GM12878 (cell line): ENCODE results near the gene KRTAP10-5. TPM values are rescaled to one million over a fixed set of nuclear protein-coding genes. Genes with fewer than 3 reads are reported as not detected.

Source experiments
- ATAC-seq: fragments of 200-7000 bp; cut with Tn5 transposase; 3 replicates; pipeline ENCODE4 v1.9.1; 2020; ENCODE audit warnings: mild to moderate bottlenecking, moderate library complexity
- BruUV-seq: library from RNA; stranded (reverse); fragments of 400-500 nt; replicated peaks from 2 replicates; lab custom pipeline; 2021; lab: Mats Ljungman, UMichigan
- CTCF ChIA-PET: fragments of 300-600 bp; sonication (Branson Sonifier 250); formaldehyde crosslinking; extraction: SDS; loops from one replicate; lab custom pipeline; 2021; ENCODE audit warnings: inconsistent platforms; lab: Yijun Ruan, JAX
- POLR2A ChIA-PET: fragments of 350-600 bp; formaldehyde crosslinking; extraction: SDS; loops from one replicate; lab custom pipeline; 2021; ENCODE audit warnings: inconsistent platforms; lab: Charles Lee
- RAD21 ChIA-PET: fragments of 300-600 bp; sonication (Branson Sonifier 250); formaldehyde crosslinking; loops from one replicate; lab custom pipeline; 2023; ENCODE audit warnings: antibody characterized with exemption; ENCODE audit not compliant: unreplicated experiment; lab: Charles Lee
- SMC1A ChIA-PET: fragments of 300-600 bp; sonication (Branson Sonifier 250); formaldehyde crosslinking; loops from one replicate; lab custom pipeline; 2023; ENCODE audit not compliant: unreplicated experiment, uncharacterized antibody; lab: Charles Lee
- DNase-seq: peaks from one replicate; pipeline ENCODE4 v3.0.0-alpha.2; 2011; ENCODE audit warnings: low read depth, low spot score
- FAIRE-seq: peaks from 3 replicates; lab custom pipeline; 2011; peaks lifted over from hg19 to GRCh38; lab: Jason Lieb, UNC
- H2AFZ ChIP-seq: 2 replicates; pipeline ENCODE4 v1.6.0; 2011; ENCODE audit warnings: low read depth, low read length, control low read depth; ENCODE audit not compliant: control insufficient read depth
- H3K27ac ChIP-seq: 2 replicates; pipeline ENCODE4 v1.5.1; 2011; ENCODE audit warnings: control low read depth; ENCODE audit not compliant: control insufficient read depth, insufficient read depth
- H3K27me3 ChIP-seq, 2 experiments: replicated peaks in 1 of 2; 2 replicates each; pipeline versions ENCODE4 v1.6.0 to v1.6.1; 2011; ENCODE audit warnings: low read length in 1 of 2; ENCODE audit not compliant: control insufficient read depth in 2 of 2, insufficient read depth in 2 of 2
- H3K36me3 ChIP-seq, 2 experiments: 2 replicates each; pipeline ENCODE4 v1.5.1; 2011; ENCODE audit warnings: low read length in 1 of 2; ENCODE audit not compliant: control insufficient read depth in 2 of 2, insufficient read depth in 2 of 2
- H3K4me1 ChIP-seq: 2 replicates; pipeline ENCODE4 v1.6.1; 2011; ENCODE audit warnings: mild to moderate bottlenecking, low read length, moderate library complexity, mixed read lengths; ENCODE audit not compliant: control insufficient read depth, insufficient read depth
- H3K4me2 ChIP-seq: 2 replicates; pipeline ENCODE4 v1.6.0; 2011; ENCODE audit warnings: control low read depth; ENCODE audit not compliant: control insufficient read depth, insufficient read depth
- H3K4me3 ChIP-seq: fragments of 200-600 bp; sonication (generic); 2 replicates; pipeline ENCODE4 v1.5.1; 2016
- H3K79me2 ChIP-seq: 2 replicates; pipeline ENCODE4 v1.6.0; 2011; ENCODE audit warnings: low read length; ENCODE audit not compliant: control insufficient read depth, insufficient read depth
- H3K9ac ChIP-seq: 2 replicates; pipeline ENCODE4 v1.8.0; 2011; ENCODE audit warnings: low read length, control low read depth, mixed read lengths; ENCODE audit not compliant: control insufficient read depth, insufficient read depth
- H3K9me3 ChIP-seq: replicated peaks from 3 replicates; pipeline ENCODE4 v1.5.1; 2011; ENCODE audit warnings: mild to moderate bottlenecking, low read length; ENCODE audit not compliant: control insufficient read depth, insufficient read depth
- H4K20me1 ChIP-seq: 2 replicates; pipeline ENCODE4 v1.6.0; 2011; ENCODE audit not compliant: control insufficient read depth, insufficient read depth
- GABPA ChIP-seq: IDR thresholded peaks from 2 replicates; pipeline ENCODE4 v1.6.1; 2014; ENCODE audit warnings: antibody characterized with exemption, low read depth, mild to moderate bottlenecking, inconsistent platforms
- POLR2A ChIP-seq: IDR thresholded peaks from 2 replicates; pipeline ENCODE4 v1.6.1; 2011; ENCODE audit warnings: low read depth, mild to moderate bottlenecking, low read length
- POLR2AphosphoS2 ChIP-seq: IDR thresholded peaks from 2 replicates; pipeline ENCODE4 v1.6.1; 2011; ENCODE audit warnings: low read depth, mild to moderate bottlenecking, low read length, improper control_type of control experiment, moderate library complexity
- SREBF1 ChIP-seq: IDR thresholded peaks from 2 replicates; pipeline ENCODE4 v1.6.1; 2012; ENCODE audit warnings: mild to moderate bottlenecking, low read length
- TBL1XR1 ChIP-seq: IDR thresholded peaks from 2 replicates; pipeline ENCODE4 v1.6.1; 2012; ENCODE audit warnings: low read depth, low read length, improper control_type of control experiment
- WGBS: methylation state at CpG from one replicate; pipeline ENCODE4 v1.1.6; 2016; ENCODE audit warnings: low lambda C conversion rate; ENCODE audit not compliant: insufficient replicate concordance, insufficient coverage; ENCODE audit errors: missing lambda C conversion rate; 5-methylcytosine and 5-hydroxymethylcytosine counted together
- in situ Hi-C: fragments of 300-500 bp; cut with MboI; formaldehyde crosslinking; loops from 9 replicates; pipeline ENCODE4 v1.14.3; 2018; ENCODE audit warnings: mixed read lengths
- intact Hi-C: fragments of 100-400 bp; cut with micrococcal nuclease; formaldehyde crosslinking; loops from one replicate; pipeline ENCODE4 v1.14.2; 2022; ENCODE audit not compliant: unreplicated experiment
- polyA plus RNA-seq, 11 experiments: library from polyadenylated mRNA; depleted of rRNA in 4 of 11; unstranded in 6 of 11; stranded (reverse) in 5 of 11; fragments of >200 nt; fragmentation: Nextera tagmentation in 4 of 11; fragmentation: Illumina TruSeq in 1 of 11; extraction: Ambion mirVana in 4 of 11; extraction: Trizol in 1 of 11; gene quantifications; 1 replicate in 1 of 11; 2 replicates in 10 of 11; pipeline versions ENCODE4 v1.2.1 to v1.2.3, GENCODE V29; 2011 to 2016; ENCODE audit warnings: inconsistent platforms in 2 of 11, missing spikeins in 2 of 11, low read depth in 1 of 11
- total RNA-seq, 4 experiments: library from RNA; depleted of rRNA in 3 of 4; stranded (reverse); fragments of >200 nt in 3 of 4; fragmentation: Illumina TruSeq in 1 of 4; extraction: Trizol in 1 of 4; gene quantifications; 2 replicates each; pipeline versions ENCODE4 v1.2.1 to v1.2.3, GENCODE V29; 2013 to 2021
- TF ChIP-seq, protein P1 (sequence below): fragments of 450-650 bp; conservative IDR thresholded peaks from 2 replicates; pipeline ENCODE4 v1.6.1; 2017; ENCODE audit warnings: mild to moderate bottlenecking, moderate library complexity
- TF ChIP-seq, protein P2 (sequence below): fragments of 450-650 bp; IDR thresholded peaks from 2 replicates; pipeline ENCODE4 v1.6.1; 2017; ENCODE audit warnings: mild to moderate bottlenecking, moderate library complexity

The KRTAP10-5 gene
- total and polyA plus RNA-seq, 10 of the 15 experiments (the other 5 are each of a cell fraction or from before 2014, with no cell fraction given) = not detected

DNA sequence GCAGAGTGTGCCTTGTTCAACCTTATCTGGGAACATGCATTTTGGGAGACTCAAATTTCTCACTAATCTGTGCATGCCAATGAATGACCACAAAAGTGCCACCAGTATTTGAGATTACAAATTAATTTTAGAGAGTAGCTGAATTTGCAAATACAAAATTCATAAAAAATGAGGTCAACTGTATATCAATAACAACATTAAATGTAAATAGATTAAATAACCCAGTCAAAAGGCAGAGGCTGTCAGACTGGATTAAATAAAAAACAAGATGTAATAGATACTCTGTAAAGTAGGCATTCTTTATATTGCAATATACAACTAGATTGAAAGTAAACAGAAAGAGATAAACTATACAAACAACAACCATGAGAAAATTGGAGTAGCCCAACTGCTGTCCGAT is 16.3 kb downstream of the KRTAP10-5 start:
- in situ Hi-C loops = no loop called here
- DNase-seq = no peak
- no peaks in the 10 kb centered on the region for H3K79me2 ChIP-seq
- no peak for ATAC-seq
- ChIA-PET CTCF (no interaction called here), RAD21 (interaction anchor here (0.9 kb wide), 1 partner anchor 55 kb away, joined by 3 read pairs; no protein-coding TSS in a partner anchor), POLR2A (no interaction called here), SMC1A (interaction anchor here (0.5 kb wide), 1 partner anchor 230 kb away, joined by 3 read pairs; no protein-coding TSS in a partner anchor)
- BruUV-seq = no TSS peak
- H3K36me3 ChIP-seq = no peaks in the 10 kb centered on the region
- H3K27me3 ChIP-seq = no peaks in the 10 kb centered on the region
- H3K4me1 ChIP-seq = no peaks in the 10 kb centered on the region
- H3K4me2 ChIP-seq = no peak overlapping the region
- no peak for FAIRE-seq
- H3K9ac ChIP-seq = no peak overlapping the region
- no peak overlapping the region for H3K27ac ChIP-seq
- H2AFZ ChIP-seq = no peak overlapping the region
- H3K9me3 ChIP-seq = no peaks in the 10 kb centered on the region; the same call in 1 of the 3 replicates
- no peak for TF ChIP-seq POLR2A
- no peak for TF ChIP-seq SREBF1
- TF ChIP-seq, protein P1, sequence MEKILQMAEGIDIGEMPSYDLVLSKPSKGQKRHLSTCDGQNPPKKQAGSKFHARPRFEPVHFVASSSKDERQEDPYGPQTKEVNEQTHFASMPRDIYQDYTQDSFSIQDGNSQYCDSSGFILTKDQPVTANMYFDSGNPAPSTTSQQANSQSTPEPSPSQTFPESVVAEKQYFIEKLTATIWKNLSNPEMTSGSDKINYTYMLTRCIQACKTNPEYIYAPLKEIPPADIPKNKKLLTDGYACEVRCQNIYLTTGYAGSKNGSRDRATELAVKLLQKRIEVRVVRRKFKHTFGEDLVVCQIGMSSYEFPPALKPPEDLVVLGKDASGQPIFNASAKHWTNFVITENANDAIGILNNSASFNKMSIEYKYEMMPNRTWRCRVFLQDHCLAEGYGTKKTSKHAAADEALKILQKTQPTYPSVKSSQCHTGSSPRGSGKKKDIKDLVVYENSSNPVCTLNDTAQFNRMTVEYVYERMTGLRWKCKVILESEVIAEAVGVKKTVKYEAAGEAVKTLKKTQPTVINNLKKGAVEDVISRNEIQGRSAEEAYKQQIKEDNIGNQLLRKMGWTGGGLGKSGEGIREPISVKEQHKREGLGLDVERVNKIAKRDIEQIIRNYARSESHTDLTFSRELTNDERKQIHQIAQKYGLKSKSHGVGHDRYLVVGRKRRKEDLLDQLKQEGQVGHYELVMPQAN = no peak
- TF ChIP-seq POLR2AphosphoS2 = no peak
- TF ChIP-seq GABPA = no peak
- TF ChIP-seq TBL1XR1 = no peak
- TF ChIP-seq, protein P2, sequence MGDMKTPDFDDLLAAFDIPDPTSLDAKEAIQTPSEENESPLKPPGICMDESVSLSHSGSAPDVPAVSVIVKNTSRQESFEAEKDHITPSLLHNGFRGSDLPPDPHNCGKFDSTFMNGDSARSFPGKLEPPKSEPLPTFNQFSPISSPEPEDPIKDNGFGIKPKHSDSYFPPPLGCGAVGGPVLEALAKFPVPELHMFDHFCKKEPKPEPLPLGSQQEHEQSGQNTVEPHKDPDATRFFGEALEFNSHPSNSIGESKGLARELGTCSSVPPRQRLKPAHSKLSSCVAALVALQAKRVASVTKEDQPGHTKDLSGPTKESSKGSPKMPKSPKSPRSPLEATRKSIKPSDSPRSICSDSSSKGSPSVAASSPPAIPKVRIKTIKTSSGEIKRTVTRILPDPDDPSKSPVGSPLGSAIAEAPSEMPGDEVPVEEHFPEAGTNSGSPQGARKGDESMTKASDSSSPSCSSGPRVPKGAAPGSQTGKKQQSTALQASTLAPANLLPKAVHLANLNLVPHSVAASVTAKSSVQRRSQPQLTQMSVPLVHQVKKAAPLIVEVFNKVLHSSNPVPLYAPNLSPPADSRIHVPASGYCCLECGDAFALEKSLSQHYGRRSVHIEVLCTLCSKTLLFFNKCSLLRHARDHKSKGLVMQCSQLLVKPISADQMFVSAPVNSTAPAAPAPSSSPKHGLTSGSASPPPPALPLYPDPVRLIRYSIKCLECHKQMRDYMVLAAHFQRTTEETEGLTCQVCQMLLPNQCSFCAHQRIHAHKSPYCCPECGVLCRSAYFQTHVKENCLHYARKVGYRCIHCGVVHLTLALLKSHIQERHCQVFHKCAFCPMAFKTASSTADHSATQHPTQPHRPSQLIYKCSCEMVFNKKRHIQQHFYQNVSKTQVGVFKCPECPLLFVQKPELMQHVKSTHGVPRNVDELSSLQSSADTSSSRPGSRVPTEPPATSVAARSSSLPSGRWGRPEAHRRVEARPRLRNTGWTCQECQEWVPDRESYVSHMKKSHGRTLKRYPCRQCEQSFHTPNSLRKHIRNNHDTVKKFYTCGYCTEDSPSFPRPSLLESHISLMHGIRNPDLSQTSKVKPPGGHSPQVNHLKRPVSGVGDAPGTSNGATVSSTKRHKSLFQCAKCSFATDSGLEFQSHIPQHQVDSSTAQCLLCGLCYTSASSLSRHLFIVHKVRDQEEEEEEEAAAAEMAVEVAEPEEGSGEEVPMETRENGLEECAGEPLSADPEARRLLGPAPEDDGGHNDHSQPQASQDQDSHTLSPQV = no peak
- intact Hi-C loops = no loop called here
- no peak overlapping the region for H3K4me3 ChIP-seq
- no peaks in the 10 kb centered on the region for H4K20me1 ChIP-seq
- WGBS = 97% methylated on average over 1 of the region's 1 CpG
